GM19438 (cell line): ENCODE measurements around the gene SLC2A13.
"Not testable (repeated sequence)": the region's sequence is repeated elsewhere in the genome, so short reads cannot be mapped to it uniquely, and the experiment has no call there.

Experiments used
- ATAC-seq: cut with Tn5 transposase; IDR thresholded peaks from one replicate; pipeline ENCODE4 v1.9.1; 2021; ENCODE audit warnings: low read depth; ENCODE audit not compliant: unreplicated experiment

SLC2A13 gene

GRCh38 chr12:39935839-39936238, 170.0 kb downstream of the SLC2A13 start:
- ATAC-seq = no peak

DNA sequence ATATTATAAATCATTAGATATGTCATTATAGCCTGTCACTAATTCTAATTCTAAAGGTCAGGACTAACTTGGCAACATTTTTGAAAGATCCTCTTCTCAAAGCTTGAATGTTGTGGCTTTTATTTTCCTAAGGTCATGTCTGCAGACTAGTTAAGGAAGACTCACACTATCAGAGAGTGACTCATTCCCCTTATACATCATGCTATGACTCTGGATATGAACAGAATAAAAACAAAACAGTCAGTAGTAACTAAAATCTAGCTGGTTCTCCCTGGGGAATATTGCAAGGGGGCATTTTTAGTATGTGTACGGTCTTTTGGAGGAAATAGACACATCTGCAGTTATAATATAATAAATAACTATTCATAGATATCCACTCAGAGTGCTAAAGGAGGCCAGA, 170.6 kb downstream of the SLC2A13 start:
- no peak for ATAC-seq

DNA sequence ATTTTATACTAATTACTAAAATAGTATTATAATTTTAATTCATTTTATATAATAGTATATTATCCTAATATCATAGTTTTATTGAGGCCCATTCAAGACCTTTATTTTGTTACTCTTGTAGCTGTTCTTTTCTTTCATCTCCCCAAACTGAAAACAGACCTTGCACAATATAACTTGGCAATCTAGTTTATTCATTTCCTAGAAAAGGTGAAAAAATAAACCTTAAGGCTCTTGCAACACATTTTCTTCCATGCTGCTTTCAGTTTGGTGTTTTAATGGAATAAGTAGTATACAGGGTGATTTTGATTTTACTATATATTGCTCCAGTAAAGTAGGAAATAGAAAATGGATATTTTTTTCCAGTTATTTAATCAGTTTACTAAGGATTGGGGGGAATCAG, 174.0 kb downstream of the SLC2A13 start:
- ATAC-seq = no peak

DNA sequence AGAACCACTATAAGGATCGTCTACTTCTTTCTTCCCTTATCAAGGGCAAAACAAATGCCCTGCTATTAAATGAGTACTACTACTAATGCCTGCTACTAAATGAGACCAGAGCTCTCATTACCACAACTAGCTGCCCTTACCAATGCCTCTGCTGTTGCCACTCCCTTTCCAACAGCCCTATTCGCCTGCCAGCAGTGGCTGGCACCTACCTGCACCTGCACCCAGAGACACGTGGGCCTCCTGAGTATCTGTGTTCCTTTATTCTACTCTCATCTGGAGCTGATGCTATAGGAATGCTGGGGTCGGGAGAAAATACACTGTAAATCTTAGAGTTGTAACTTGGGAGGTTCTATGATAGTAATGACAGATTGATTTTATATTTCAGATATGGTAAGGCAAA, 174.7 kb downstream of the SLC2A13 start:
- no peak for ATAC-seq

GRCh38 chr12:39930101-39930500, 175.8 kb downstream of the SLC2A13 start:
- no peak for ATAC-seq

DNA sequence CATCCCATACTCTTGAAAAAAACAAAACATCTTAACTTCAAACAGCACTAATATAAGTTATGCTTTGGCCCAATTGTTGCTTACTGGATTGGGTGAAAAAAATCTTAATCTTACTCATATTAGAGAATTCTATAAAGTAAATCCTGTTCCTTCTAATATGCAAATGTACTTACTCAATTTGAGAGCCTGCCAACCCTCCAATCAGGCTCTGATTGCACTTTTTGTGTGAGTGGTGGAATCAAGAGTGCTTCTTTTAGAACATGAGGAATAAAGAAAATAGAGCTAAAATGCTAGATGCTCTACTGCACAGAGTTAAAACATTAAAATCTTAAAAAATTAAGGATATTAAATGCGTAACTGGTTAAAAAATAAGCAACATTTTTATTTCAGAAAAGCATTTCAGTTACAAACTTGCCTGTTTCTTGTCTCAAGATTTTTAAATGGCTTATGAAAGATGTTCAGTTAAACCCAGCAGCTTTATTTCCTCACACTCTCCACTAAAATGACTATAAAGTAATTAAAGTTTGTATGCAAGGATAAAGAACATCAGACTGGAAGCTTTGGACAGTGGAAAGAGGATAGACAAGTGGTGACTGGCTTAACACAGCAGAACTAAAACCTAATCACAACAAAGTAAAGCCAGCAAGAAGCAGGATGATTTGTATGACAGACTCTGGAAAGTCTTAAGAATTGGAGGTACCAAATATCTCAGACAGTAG, 177.5 kb downstream of the SLC2A13 start:
- no peak for ATAC-seq

- no peak for ATAC-seq
Measured at GRCh38 chr12:39923364-39923763, 182.5 kb downstream of the SLC2A13 start.

DNA sequence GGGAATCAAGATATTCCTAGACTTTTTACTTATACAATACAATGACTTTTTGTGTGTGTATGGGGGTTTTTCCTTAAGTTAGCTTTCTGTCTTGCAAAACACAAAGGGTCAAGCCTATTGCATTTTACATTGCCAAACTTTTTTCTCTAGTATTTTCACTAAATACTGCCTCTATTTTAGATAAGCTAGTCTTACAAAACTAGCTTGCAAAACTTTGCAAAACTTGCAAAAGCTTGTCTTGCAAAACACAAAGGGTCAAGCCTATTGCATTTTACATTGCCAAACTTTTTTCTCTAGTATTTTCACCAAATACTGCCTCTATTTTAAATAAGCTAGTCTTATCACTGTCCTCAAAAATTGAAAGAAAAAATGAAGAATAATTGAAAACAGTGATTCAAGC, 183.3 kb downstream of the SLC2A13 start:
- ATAC-seq = not testable (repeated sequence)

DNA sequence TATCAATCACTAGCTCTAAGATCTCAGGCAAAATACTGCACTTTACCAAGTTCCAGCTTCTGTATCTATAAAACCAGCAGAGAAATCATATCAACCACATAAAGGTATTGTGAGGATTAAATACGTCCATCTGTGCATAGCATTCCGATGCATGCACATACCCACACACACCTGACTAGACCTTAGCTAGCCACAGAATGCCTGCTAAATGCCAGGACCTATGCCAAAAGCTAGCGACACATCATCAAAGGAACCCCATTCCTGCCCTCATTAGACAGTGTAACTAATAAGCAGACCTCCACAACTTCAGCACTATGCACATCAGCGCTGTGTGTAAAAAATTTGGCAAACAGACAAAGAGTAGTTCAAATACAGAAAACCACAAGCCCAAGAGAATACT, 185.2 kb downstream of the SLC2A13 start:
- no peak for ATAC-seq

- ATAC-seq = no peak
Measured at GRCh38 chr12:39920222-39920621, 185.7 kb downstream of the SLC2A13 start.

DNA sequence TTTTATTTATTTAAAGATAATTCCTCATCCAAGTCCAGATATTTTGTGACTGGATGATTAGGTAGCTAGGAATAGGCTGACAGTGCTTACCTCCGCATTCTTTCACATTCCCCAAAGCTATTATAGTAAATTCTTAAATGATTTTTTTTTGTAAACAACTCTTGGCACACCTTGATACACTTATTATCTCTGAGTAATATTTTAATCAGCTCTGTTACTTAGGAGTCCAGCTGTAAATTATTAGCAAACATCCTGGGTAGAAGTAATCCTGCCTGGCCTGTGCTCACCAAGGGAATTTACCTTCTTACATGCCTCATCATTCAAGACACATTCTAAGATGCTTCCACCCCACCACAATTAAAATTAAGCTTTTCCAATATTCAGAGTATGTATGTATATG, 186.1 kb downstream of the SLC2A13 start:
- no peak for ATAC-seq

GRCh38 chr12:39915249-39915648, 190.6 kb downstream of the SLC2A13 start:
- no peak for ATAC-seq

DNA sequence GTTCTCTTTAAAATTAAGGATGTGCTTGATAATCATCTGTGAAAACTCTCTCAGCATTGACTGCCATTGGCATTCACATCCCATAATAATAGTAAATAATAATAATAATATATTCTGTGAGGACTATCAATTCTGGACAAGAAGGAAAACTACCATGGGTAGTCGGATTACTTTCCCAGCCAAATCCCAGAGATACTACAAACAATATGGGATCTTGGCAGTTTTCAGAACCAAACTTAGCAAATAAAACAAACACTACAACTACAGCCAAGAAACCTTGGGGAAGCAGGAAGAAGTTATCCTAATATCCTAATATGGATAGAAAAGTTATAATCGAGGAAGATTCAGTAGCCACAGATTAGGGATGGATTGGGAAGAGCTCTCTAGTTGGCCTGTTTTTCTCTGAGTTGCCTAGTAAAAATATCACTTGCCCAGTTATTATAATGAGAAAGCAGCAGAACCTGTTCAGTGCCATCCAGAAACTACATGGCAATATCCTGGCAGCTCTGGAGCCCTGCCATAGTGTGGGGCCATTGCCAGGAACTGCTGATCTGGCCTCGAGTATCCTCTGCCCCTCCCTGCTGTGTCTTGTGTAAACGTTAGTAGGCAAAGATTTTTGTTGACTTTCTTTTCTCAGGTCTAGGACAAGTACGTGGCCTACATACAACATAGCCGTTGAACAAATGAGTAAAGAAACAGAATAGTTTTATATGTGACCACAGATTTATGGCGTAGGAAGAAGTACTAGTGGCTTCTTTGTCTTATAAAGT, 193.5 kb downstream of the SLC2A13 start:
- ATAC-seq = no peak

GRCh38 chr12:39906237-39906636, 199.6 kb downstream of the SLC2A13 start:
- no peak for ATAC-seq

DNA sequence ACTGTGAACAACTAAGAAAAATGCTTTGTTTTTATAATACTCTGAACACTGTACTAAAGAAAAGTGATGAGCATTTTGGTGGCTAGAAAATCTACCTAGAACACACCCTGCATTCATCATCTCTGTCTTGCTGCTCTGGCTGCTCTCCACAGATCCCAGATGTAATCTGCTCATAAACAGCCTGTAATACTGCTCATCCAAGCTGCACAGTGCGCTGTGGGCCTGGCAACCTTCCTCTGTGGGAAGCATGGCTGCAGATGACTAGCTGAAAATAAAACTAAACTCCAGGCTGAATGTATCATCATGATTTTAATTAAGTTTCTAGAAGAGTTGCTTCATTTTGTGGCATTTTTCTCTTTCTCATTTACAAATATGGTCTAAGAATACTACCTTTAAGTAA, 200.7 kb downstream of the SLC2A13 start:
- ATAC-seq = no peak

GRCh38 chr12:39902821-39903220, 203.1 kb downstream of the SLC2A13 start:
- no peak for ATAC-seq

DNA sequence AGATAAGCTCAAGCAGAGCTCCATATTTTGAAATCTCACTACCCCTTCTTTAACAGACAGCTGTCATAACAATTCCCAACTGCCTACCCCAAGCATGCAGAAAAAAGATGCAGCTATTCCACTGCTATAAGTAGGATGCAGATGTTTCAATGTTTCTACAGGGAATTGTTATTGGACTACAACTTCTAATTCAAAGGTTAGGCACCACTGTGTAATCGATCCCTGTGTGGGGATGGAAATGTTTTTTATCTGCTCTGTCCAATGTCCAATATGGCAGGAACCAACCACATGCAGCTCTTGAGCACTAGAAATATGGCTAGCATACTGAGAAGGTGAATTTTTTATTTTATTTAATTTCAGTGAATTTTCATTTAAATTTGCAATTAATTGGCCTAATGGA, 208.6 kb downstream of the SLC2A13 start:
- no peak for ATAC-seq

GRCh38 chr12:39893388-39893787, 212.5 kb downstream of the SLC2A13 start:
- not testable (repeated sequence) for ATAC-seq

DNA sequence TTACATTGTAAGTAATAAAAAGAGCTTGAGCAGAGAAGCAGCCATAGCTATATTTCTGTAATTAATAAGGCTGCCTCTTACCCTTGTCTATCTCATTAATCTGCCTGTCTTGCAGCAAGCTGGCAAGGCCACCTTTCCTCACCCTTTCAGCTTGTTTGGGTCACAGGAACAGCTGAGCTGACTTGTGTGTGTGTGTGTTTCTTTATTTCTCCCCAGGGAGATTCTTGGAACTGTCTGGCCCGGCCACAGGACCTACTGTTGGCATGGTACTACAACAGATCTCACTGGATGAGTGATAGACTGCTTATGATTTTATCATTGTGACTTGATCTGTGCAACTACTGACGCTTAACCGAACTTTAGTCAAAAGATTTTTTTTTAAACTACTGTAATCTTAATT, 213.7 kb downstream of the SLC2A13 start:
- no peak for ATAC-seq

GRCh38 chr12:39887856-39888255, 218.0 kb downstream of the SLC2A13 start:
- ATAC-seq = no peak

DNA sequence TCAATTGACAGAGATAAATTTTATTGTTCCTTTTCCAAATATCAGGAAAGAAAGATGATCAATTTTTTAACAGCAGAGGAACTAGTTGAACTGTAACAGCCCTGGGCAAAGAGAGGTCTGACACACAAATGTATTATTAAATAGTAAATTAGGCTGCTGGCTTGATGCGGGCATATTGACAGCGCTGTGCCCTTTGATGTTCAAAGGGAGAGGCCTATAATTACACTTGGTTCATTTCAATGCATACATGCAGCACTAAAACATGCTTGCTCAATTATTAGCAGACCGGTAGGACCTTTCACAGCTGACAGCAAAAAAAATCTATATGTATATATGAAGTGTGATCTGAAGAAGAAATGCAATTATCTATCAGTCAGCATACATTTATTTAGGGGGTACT, 219.8 kb downstream of the SLC2A13 start:
- ATAC-seq = no peak

- ATAC-seq = no peak
Measured at GRCh38 chr12:39884616-39885125, 221.2 kb downstream of the SLC2A13 start.
